A673 (cell line): ENCODE measurements around the gene SND1.

Source experiments
- CTCF ChIP-seq: fragments of 300-800, 200-600 bp; sonication (generic); conservative IDR thresholded peaks from 2 replicates; pipeline ENCODE4 v1.5.1; 2017; ENCODE audit warnings: low read depth, mild to moderate bottlenecking, antibody characterized with exemption, low read length, moderate library complexity, mixed read lengths
- EZH2 ChIP-seq: fragments of 200-600 bp; sonication (generic); IDR thresholded peaks from 2 replicates; pipeline ENCODE4 v1.6.1; 2017; ENCODE audit warnings: borderline replicate concordance, low read depth, mild to moderate bottlenecking, mixed read lengths, antibody characterized with exemption, low read length; ENCODE audit not compliant: poor library complexity, severe bottlenecking

GRCh38 chr7:127857464-127857841, 205.5 kb downstream of the SND1 start:
- TF ChIP-seq CTCF (no peak), EZH2 (no peak)
